Caki2 (cell line): Measurements from ENCODE around the gene NAV1. TPM values are rescaled to one million over a fixed set of nuclear protein-coding genes. Genes with fewer than 3 reads are reported as not detected.
"Not testable (repeated sequence)": the region's sequence is repeated elsewhere in the genome, so short reads cannot be mapped to it uniquely, and the experiment has no call there.

Experiments used
- DNase-seq: peaks from one replicate; pipeline ENCODE4 v3.0.0-alpha.2; 2015; ENCODE audit warnings: low read depth
- in situ Hi-C: cut with HindIII; loops from 2 replicates; pipeline ENCODE4 v1.10.0; 2016; ENCODE audit warnings: low sequenced_read_pairs, low pct_unique_long_range_greater_than_20kb, mixed read lengths
- total RNA-seq: library from RNA; depleted of rRNA; stranded (reverse); fragments of >200 nt; shearing (Covaris generic); gene quantifications from 2 replicates; pipeline ENCODE4 v1.2.3, GENCODE V29; 2014; ENCODE audit warnings: low replicate concordance; rRNA removed

NAV1 gene
- total RNA-seq, 1 experiment from 2014 or later, result 18.0 TPM

DNA sequence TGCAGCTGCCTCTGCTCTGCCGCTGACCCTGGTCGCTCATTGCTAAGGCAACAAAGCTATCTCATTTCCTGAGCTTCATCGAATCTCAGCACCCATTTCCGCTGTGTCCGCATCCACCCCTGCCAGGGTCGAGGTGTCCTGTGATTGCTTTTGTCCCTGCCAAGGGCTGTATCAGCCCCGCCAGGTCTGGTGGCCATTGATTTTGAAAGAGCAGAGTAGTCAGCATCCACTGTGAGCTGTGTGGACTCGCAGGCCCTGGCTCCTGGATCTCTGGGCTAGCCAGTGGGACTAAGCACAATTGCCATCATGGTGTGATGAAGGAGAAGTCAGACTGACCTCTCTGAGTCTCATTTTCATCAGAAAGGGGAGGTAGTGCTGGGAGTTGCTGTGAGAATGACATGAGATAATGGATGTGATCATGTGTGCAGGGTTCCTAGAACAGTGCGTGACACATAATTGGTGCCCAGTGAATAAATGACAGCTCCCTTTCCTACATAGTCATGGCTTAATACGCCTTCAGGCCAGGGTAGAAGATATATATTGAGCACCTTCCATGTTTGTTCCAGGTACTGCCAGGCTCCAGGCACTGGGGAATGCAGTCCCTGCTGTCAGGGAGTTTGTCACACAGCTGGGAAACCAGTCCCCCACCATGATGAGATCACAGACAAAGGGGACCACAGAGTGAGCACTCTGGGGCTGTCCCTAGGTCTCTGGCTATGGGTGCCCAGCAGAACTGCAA, 32.1 kb downstream of the NAV1 start:
- in situ Hi-C loops, result no loop called here
- no peak for DNase-seq

- no peak for DNase-seq
- in situ Hi-C loops, result no loop called here
Measured at GRCh38 chr1:201573030-201573429, 34.1 kb downstream of the NAV1 start.

DNA sequence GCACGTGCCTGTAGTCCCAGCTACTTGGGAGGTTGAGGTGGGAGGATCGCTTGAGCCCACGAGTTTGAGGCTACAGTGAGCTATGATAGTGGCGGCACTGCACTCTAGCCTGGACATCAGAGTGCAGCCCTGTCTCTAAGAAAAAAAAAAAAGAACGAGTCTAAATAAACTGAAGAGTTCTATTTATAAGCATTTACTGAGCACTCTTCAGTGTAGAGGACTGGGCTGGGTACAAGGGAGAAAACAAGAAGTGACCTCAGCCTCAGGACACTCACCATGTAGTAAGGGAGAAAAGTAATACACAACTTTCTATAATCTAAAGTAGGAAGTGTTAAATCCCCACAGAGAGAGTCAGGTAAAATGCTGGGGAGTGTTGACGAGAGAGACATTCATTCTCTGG, 35.0 kb downstream of the NAV1 start:
- in situ Hi-C loops, result no loop called here

DNA sequence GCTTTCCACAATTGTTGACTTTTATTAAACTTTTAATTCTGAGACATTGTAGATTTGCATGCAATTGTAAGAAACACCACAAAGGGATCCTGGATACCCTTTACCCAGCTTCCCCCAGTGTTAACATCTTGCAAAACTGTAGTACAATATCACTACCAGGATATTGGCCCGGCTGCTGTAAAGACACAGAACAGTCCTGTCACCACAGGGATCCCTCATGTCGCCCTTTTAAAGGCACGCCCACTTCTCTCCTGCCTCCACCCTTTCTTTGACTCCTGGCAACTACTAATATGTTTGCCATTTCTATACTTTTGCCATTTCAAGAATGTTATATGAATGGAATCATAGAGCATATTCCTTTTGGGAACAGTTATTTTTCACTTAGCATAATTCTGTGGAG, 37.0 kb downstream of the NAV1 start:
- in situ Hi-C loops, result no loop called here
- DNase-seq, result no peak

More for the DNA sequence above, 35.0 kb downstream of the NAV1 start:
- DNase-seq, result no peak

DNA sequence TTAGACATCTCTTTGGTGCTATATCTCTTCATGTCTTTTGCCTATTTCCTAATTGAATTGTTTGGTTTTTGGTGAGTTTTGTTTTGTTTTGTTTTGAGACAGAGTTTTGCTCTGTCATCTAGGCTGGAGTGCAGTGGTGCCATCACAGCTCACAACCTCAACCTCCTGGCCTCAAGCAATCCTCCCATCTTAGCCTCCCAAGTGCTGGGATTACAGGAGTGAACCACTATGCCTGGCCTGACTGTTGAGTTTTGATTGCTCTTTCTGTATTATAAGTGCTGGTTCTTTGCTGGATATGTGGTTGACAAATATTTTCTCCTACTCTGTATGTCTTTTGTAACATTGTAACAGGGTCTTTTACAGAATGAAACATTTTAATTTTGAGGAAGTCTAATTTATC, 38.0 kb downstream of the NAV1 start:
- in situ Hi-C loops, result no loop called here
- DNase-seq, result no peak

- in situ Hi-C loops, result no loop called here
Measured at GRCh38 chr1:201578008-201578888, 39.3 kb downstream of the NAV1 start.

DNA sequence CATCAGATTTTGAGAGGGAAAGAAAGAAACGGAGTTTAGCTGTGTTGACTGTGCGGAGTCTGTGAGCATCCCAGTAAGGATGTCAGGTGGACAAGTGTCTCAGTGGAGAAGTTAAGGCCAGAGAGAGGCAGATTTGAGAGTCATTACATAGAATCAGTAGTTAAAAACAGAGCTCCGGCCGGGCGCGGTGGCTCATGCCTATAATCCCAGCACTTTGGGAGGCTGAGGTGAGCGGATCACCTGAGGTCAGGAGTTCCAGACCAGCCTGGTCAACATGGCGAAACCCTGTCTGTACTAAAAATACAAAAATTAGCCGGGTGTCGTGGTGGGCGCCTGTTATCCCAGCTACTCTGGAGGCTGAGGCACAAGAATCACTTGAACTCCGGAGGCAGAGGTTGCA, 42.4 kb downstream of the NAV1 start:
- DNase-seq, in situ Hi-C loops: not testable (repeated sequence)

More at GRCh38 chr1:201578008-201578888, 39.3 kb downstream of the NAV1 start:
- DNase-seq, result no peak

DNA sequence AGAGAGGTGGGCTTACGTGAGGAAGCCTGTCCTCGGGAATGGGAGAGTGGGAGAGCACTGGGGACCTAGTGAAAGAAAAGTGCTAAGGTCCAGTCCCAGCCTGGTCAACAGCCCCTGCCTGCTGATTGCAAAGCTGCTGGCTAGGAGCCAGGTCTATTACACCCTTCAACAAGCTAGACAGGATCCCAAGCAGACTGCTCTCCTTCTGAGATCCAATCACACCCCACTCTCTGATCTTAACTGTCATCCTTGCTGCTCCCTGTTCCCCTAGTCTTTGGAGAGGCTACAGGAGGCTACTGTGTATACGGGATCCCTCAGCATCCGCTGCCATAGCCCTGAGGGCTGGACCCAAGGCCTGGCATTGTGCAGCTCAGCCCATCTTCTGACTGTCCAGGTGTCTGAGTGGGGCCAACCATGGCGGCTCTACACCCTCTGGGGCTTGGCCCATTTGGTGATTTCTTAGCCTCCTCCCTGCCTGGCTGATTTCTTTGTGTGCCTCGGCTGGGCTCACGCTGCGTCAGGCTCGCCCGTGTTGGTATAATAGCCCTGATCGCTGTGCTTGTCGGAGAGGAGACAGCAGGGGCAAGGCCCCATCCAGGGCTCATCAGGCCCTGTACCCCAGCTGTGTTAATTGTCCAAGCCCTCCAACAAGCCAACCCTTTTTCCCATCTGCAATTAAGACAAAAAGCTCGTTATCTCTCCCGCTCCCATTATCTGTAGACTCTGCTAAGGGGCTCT, 43.9 kb downstream of the NAV1 start:
- no peak for DNase-seq

GRCh38 chr1:201583663-201584062, 44.7 kb downstream of the NAV1 start:
- DNase-seq, result no peak
- in situ Hi-C loops, result no loop called here

More for the DNA sequence above, 43.9 kb downstream of the NAV1 start:
- in situ Hi-C loops, result no loop called here

DNA sequence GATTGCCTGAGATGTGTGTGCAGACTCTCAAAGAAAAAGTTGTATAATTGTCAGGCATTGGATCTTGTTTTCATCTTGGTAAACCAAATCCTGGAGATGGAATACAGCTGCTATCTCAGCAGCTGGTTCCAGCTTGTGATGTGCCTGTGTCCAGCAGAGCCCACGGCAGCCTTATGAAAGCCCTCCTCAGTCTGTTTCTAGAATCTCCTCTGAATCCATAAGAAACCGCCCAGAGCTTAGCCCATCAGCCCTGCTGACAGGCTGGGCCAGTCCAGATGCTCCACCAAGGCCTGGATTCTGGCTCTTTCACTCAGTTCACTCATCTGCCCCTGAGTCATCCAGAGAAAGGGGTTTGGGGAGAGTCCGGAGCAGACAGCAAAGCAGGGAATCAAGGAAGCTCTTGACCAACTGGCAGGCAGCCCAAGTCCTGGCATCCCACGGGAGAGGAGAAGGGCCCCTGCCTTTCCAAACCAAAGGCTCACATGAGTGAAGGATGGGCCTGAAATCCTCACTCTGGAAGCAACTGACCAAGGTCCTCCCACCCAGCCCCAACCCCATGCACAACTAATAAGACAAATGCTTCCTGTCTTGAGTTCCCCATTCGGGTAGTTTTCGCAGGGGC, 45.7 kb downstream of the NAV1 start:
- in situ Hi-C loops, result no loop called here
- no peak for DNase-seq

- in situ Hi-C loops, result no loop called here
- DNase-seq, result no peak
Measured at GRCh38 chr1:201585093-201585483, 46.2 kb downstream of the NAV1 start.

DNA sequence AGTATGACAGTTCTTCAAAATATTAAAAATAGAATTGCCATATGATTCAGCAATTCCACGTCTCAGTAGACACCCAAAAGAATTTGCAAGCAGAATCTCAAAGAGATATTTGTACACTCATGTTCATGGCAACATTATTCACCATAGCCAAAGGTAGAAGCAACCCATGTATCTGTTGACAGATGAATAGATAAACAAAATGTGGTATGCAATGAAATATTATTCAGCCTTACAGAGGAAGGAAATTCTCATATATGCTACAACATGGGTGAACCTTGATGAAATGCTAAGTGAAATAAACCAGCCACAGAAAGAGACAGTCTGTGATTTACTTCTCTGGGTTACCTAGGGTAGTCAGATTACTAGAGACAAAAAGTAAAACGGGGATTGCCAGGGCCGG, 47.0 kb downstream of the NAV1 start:
- in situ Hi-C loops, result no loop called here
- DNase-seq, result no peak

DNA sequence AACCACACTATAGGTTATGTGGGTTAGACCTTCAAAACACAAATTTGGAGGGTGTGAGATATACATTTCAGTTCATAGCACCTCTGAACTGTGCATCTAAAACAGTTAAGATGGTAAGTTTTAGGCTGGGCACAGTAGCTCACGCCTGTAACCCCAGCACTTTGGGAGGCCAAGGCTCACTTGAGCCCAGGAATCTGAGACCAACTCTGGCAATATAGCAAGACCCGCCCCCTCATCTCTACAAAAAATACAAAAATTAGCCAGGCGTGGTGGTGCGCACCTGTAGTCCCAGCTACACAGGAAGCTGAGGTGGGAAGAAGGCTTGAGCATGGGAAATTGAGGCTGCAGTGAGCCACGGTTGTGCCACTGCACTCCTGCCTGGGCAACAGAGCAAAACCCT, 47.9 kb downstream of the NAV1 start:
- in situ Hi-C loops, result no loop called here
- DNase-seq, result no peak

DNA sequence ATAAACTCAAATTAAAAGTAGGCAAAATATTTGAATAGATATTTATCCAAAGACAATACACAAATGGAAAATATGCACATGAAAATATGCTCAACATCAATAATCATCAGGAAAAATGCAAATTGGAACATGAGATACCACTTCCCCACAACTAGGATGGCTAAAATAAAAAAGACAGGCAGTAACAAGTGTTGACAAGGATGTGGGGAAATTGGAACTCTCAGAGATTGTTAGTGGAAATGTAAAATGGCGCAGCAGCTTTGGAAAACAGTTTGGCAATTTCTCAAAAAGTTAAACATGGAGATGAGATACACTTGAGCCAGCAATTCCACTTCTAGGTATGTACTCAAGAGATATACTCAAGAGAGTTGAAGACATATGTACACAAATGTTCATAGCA, 48.8 kb downstream of the NAV1 start:
- in situ Hi-C loops, result no loop called here
- no peak for DNase-seq

Other genes starting within 250 kb of the NAV1 start
- not detected in 2 replicates for gene TNNT2, start 161.4 kb upstream of the NAV1 start, total RNA-seq
- gene LAD1, start 139.8 kb upstream of the NAV1 start, total RNA-seq, result 3.6 TPM in 1 of 2 replicates, not detected in the other
- not detected in 2 replicates for gene TNNI1, start 117.4 kb upstream of the NAV1 start, total RNA-seq
- 162 and 199 TPM in 2 replicates for gene PHLDA3, start 69.9 kb upstream of the NAV1 start, total RNA-seq
- 235 and 239 TPM in 2 replicates for gene CSRP1, start 32.0 kb upstream of the NAV1 start, total RNA-seq